ENCODE results near the gene EXOSC7.

GRCh38 chr3:45056608-45057301 lies 80.7 kb downstream of the EXOSC7 start:
- TF ChIP-seq CTCF (IDR thresholded peaks at IDR 0.05; ENCODE audit: insufficient read depth, low read length, poor library complexity, severe bottlenecking) (no peak), EZH2phosphoT487 (conservative IDR thresholded peaks at IDR 0.05; ENCODE audit: low read length) (no peak)

Data from SU-DHL-6 (cell line).